ENCODE results near the gene APP. TPM values are rescaled to one million over a fixed set of nuclear protein-coding genes. Genes with fewer than 3 reads are reported as not detected.
"Not testable (repeated sequence)": the region's sequence is repeated elsewhere in the genome, so short reads cannot be mapped to it uniquely, and the experiment has no call there.

Gene APP
- polyA plus RNA-seq, 1 experiment: 964 TPM

DNA sequence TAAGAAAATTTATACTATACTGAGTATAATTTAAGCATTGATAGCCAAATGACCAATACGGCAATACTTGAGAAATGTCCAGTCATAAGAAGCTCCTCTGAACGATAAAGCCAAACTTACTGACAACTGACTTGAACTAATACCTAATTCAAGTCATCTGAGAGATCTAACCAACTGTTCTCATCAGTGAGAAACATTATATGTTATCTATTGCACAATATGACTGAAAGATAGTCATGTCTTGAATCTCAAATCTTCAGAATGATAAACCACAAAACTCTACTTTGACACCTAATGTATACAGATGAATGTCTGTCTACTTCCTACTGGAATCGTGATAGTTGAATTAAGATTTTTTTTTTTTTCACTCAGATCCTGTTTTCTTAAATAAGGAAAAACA, 39.0 kb downstream of the APP start:
- ChIA-PET POLR2A (no interaction called here), CTCF (interaction anchor here (0.9 kb wide), 1 partner anchor 12 kb away, joined by 4 read pairs; no protein-coding TSS in a partner anchor)
- no peaks in the 10 kb centered on the region for H3K36me3 ChIP-seq (ENCODE audit: control insufficient read depth, insufficient read depth, low read length)
- H3K4me3 ChIP-seq (ENCODE audit: low read depth, low read length): no peak overlapping the region
- TF ChIP-seq, protein P1, sequence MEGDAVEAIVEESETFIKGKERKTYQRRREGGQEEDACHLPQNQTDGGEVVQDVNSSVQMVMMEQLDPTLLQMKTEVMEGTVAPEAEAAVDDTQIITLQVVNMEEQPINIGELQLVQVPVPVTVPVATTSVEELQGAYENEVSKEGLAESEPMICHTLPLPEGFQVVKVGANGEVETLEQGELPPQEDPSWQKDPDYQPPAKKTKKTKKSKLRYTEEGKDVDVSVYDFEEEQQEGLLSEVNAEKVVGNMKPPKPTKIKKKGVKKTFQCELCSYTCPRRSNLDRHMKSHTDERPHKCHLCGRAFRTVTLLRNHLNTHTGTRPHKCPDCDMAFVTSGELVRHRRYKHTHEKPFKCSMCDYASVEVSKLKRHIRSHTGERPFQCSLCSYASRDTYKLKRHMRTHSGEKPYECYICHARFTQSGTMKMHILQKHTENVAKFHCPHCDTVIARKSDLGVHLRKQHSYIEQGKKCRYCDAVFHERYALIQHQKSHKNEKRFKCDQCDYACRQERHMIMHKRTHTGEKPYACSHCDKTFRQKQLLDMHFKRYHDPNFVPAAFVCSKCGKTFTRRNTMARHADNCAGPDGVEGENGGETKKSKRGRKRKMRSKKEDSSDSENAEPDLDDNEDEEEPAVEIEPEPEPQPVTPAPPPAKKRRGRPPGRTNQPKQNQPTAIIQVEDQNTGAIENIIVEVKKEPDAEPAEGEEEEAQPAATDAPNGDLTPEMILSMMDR (IDR thresholded peaks at IDR 0.05; ENCODE audit: insufficient read depth, low read depth, low read length): no peak
- DNase-seq (ENCODE audit: low read depth): no peak
- H3K27me3 ChIP-seq (ENCODE audit: control insufficient read depth, insufficient read depth, low read length): no peaks in the 10 kb centered on the region

DNA sequence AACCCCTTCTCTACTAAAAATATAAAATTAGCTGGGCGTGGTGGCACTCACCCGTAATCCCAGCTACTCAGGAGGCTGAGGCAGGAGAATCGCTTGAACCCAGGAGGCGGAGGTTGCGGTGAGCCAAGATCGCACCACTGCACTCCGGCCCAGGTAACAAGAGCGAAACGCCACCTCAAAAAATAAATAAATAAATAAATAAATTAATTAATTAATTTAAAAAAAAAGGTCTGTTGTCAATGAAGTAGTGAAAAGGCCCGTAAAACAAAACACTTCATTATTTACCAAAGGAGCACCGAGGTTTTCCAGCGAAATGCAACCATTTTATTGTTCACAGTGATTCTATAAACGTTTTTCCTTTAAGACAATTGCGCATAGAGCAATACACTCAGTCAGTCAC, 39.5 kb downstream of the APP start:
- H3K36me3 ChIP-seq (ENCODE audit: control insufficient read depth, insufficient read depth, low read length); POLR2A ChIA-PET; H3K27me3 ChIP-seq (ENCODE audit: control insufficient read depth, insufficient read depth, low read length); CTCF ChIA-PET; DNase-seq (ENCODE audit: low read depth); H3K4me3 ChIP-seq (ENCODE audit: low read depth, low read length): not testable (repeated sequence)

DNA sequence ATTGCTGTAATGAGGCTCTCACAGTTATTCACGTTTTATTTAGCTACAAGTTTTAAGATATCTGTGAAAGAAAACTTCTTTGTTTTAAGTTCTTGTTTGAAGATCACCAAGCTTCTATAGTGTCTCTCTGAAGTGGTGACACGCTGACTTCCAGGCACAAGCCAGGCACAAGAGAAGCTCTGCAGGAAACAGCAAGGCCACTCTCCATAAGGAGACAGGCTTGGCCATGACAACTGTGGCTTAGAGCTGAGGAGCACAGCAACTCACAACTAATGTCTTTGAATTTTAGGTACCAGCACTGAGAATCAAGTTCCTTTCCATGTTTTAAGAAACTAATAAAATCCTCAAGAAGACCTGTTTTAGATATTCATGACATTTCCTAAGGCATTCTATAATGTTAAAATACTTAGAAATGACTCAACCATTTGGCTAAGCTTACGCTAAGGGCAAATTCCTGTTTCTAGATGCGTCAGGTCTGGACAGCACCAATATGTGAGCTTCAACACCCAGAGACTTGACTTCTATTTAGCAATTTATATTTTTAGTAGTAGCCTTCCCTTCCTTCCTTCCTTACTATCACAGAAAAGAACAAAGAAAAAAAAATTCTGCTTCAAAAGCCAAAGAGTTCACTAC, 40.2 kb downstream of the APP start:
- DNase-seq (ENCODE audit: low read depth): no peak
- Histone ChIP-seq H3K27me3 (ENCODE audit: control insufficient read depth, insufficient read depth, low read length) (no peaks in the 10 kb centered on the region), H3K36me3 (ENCODE audit: control insufficient read depth, insufficient read depth, low read length) (no peaks in the 10 kb centered on the region), H3K4me3 (ENCODE audit: low read depth, low read length) (no peak overlapping the region)
- ChIA-PET POLR2A (no interaction called here), CTCF (no interaction called here)
- TF ChIP-seq, protein P1 (IDR thresholded peaks at IDR 0.05; ENCODE audit: insufficient read depth, low read depth, low read length): no peak

DNA sequence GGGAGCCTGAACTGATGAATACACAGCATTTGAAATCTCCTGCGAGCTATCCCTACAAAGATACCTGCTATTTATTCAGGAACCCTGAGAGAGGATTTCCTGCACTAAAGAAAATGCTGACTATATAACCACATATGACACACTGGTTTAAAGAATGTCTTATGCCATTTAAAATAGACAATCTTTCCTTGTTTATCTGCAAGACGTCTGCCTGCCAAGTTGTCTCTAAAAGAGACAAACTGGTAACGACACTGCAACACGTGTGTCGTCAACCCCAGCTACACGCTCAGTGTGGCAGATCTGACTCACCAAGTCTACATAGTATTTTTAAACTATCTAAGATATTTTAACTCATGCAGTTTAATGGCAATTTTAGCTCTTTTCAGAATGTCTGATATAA, 42.7 kb downstream of the APP start:
- ChIA-PET POLR2A (no interaction called here), CTCF (interaction anchor here (0.6 to 1.5 kb wide), 2 partner anchors 9 to 43 kb away, joined by 5 read pairs; partner anchors contain the start of gene APP)
- no peak for DNase-seq (ENCODE audit: low read depth)
- Histone ChIP-seq H3K36me3 (ENCODE audit: control insufficient read depth, insufficient read depth, low read length) (no peaks in the 10 kb centered on the region), H3K27me3 (ENCODE audit: control insufficient read depth, insufficient read depth, low read length) (no peaks in the 10 kb centered on the region), H3K4me3 (ENCODE audit: low read depth, low read length) (no peak overlapping the region)
- TF ChIP-seq, protein P1 (IDR thresholded peaks at IDR 0.05; ENCODE audit: insufficient read depth, low read depth, low read length): no peak

DNA sequence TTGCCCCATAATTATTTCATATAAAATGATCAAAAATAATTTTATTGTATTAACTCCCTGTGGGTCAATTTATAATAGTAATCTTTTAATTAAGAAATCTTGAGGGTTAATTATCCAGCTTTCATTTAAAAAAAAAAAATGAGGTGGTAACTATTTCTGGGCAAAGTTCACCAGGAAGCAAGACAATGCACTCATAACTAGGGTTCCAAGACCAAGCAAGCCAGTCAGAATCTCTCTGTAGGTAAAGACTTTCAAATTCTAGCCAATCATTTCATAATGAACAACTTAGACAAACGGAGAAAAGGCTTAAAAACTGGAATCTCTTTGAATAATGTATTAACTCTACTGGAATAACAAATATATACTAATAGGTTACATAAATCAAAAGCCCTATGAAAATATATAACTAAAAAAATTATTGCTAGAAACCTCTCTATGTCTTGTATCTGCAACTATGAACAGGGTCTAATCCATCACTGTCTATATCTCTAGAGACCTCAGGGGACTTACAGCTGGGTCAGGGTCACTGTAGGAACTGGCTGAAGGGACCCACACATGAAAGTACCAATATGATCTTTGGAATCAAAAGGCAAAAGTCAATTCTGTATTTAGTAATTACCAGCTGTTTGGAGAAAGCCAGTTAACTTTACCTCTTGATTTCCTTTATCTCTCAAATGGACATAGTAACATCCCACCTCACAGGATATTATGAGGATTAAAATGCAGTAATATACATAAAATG, 43.3 kb downstream of the APP start:
- Histone ChIP-seq H3K27me3 (ENCODE audit: control insufficient read depth, insufficient read depth, low read length) (no peaks in the 10 kb centered on the region), H3K4me3 (ENCODE audit: low read depth, low read length) (no peak overlapping the region), H3K36me3 (ENCODE audit: control insufficient read depth, insufficient read depth, low read length) (no peaks in the 10 kb centered on the region)
- TF ChIP-seq, protein P1 (IDR thresholded peaks at IDR 0.05; ENCODE audit: insufficient read depth, low read depth, low read length): no peak
- no peak for DNase-seq (ENCODE audit: low read depth)
- ChIA-PET POLR2A (no interaction called here), CTCF (interaction anchor here (0.6 to 1.5 kb wide), 2 partner anchors 9 to 44 kb away, joined by 5 read pairs; partner anchors contain the start of gene APP)

All from BJ (cell line).